ENCODE results near the gene PI4K2B.

- TF ChIP-seq CTCF (IDR thresholded peaks at IDR 0.05; ENCODE audit: low read depth, low read length) (no peak), POLR2A (IDR thresholded peaks at IDR 0.05; ENCODE audit: extremely low read depth, insufficient read length) (no peak), MAX (IDR thresholded peaks at IDR 0.05; ENCODE audit: low read depth, low read length) (no peak), MYC (IDR thresholded peaks at IDR 0.05; ENCODE audit: low read depth, low read length) (no peak)
These were observed 22.1 kb upstream of the PI4K2B start for GRCh38 chr4:25211721-25212120.

All from NB4 (cell line).